Upper lobe of left lung (tissue), 6 donors: Measurements from ENCODE around the gene TTC34. TPM values are rescaled to one million over a fixed set of nuclear protein-coding genes. Genes with fewer than 3 reads are reported as not detected.

Experiments
- ATAC-seq, 2 donors: fragments of 200-7000 bp; cut with Tn5 transposase; one replicate each; pipeline ENCODE4 v1.9.1; 2022; ENCODE audit warnings: mild to moderate bottlenecking in 2 of 2, moderate library complexity in 2 of 2; ENCODE audit not compliant: low FRiP score in 2 of 2
- DNase-seq, 2 donors: peaks; one replicate each; pipeline ENCODE4 v3.0.0-alpha.2; 2019 to 2020
- H3K27ac ChIP-seq, 4 donors: fragments of 200-600 bp; sonication (generic); one replicate each; pipeline ENCODE4 v1.5.1; 2016 to 2019
- H3K27me3 ChIP-seq, 4 donors: fragments of 200-600 bp; sonication (generic); one replicate each; pipeline ENCODE4 v1.5.1; 2017 to 2019
- H3K36me3 ChIP-seq, 4 donors: fragments of 200-600 bp; sonication (generic); one replicate each; pipeline ENCODE4 v1.5.1; 2016 to 2019
- H3K4me1 ChIP-seq, 4 donors: fragments of 200-600 bp; sonication (generic); one replicate each; pipeline ENCODE4 v1.5.1; 2018 to 2019
- H3K4me3 ChIP-seq, 4 donors: fragments of 200-600 bp; sonication (generic); one replicate each; pipeline ENCODE4 v1.5.1; 2017 to 2019; ENCODE audit warnings: mild to moderate bottlenecking in 2 of 4, moderate library complexity in 1 of 4
- H3K9me3 ChIP-seq, 4 donors: fragments of 200-600 bp; sonication (generic); one replicate each; pipeline ENCODE4 v1.5.1; 2018 to 2019
- EP300 ChIP-seq, 4 donors: sonication (generic); formaldehyde crosslinking; IDR thresholded peaks; one replicate each; pipeline ENCODE4 v1.5.1; 2017; ENCODE audit warnings: antibody characterized with exemption in 4 of 4, control low read depth in 2 of 4
- POLR2A ChIP-seq, 4 donors: fragments of 450-650 bp; IDR thresholded peaks; one replicate each; pipeline ENCODE4 v1.5.1; 2016 to 2017; ENCODE audit warnings: antibody characterized with exemption in 4 of 4, mild to moderate bottlenecking in 2 of 4
- POLR2AphosphoS5 ChIP-seq, 2 donors: sonication (generic); formaldehyde crosslinking; IDR thresholded peaks; one replicate each; pipeline ENCODE4 v1.5.1; 2017; ENCODE audit warnings: antibody characterized with exemption in 2 of 2
- WGBS, 2 donors: methylation state at CpG; one replicate each; pipeline ENCODE4 v1.1.5; 2017 to 2018; 5-methylcytosine and 5-hydroxymethylcytosine counted together
- total RNA-seq, 6 donors: library from RNA; depleted of rRNA in 4 of 6; stranded (reverse); fragments of >200 nt in 4 of 6; gene quantifications; one replicate each; pipeline versions ENCODE4 v1.1.0 to v1.2.1, GENCODE V29; 2016 to 2021
- TF ChIP-seq, protein P1 (sequence below), 6 experiments: fragments of 450-650 bp in 4 of 6; fragments of 200-600 bp in 2 of 6; sonication (generic) in 2 of 6; IDR thresholded peaks; one replicate each; pipeline ENCODE4 v1.5.1; 2016 to 2019; ENCODE audit warnings: antibody characterized with exemption in 6 of 6
- donor health status: DM: no; HTN: no; CAD: no; lungs with moderate emphysema.
- donor health status: DM: no; HTN: yes; CAD: no; lungs with severe emphysema.

TTC34 gene
- total RNA-seq, 6 donors from 2014 or later: 0.76 to 4.2 (median 2.1) TPM

DNA sequence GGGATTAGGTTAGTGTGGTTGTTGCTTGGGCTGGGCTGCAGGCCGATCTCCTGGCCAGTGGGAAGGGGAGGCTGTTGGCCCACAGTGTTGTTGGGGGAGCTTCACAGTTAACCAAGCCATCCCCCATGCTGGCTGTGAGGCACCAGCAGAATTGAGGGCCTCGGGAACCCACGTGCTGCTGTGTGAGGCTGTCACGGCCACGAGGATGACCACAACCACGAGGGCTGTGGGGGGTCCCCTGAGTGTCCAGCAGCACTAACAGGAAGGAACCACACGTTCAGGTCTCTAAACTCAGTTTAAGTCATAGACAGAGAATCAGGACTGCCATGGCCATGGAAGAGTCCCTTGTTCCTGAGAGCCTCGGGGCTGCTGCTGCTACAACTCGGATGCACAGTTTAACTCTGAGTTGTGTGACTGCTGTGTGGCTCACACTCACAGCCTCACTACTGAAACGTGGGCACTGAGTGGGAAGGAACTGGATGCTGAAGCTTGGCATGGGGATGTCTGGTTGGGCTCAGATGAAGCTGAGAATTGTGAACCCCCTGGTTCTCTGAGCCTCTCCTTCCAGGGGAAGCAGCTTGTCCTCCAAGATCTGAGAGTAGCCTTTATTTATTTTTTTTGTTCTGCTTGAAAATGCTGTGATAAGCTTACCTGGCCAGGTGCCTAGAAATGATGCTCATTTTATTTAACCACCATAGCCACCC lies 163.9 kb downstream of the TTC34 start:
- H3K36me3 ChIP-seq: no peaks in the 10 kb centered on the region
- no peak overlapping the region for H3K27ac ChIP-seq
- H3K9me3 ChIP-seq: peaks cover 0 to 8% (median 4%) of the 10 kb centered on the region in 4 donors
- H3K4me3 ChIP-seq: no peak overlapping the region
- ATAC-seq (no peak), DNase-seq (peak in 1 of 2 donors; percentile 28)
- TF ChIP-seq POLR2A (IDR thresholded peaks at IDR 0.05) (no peak), POLR2AphosphoS5 (IDR thresholded peaks at IDR 0.05) (no peak), EP300 (IDR thresholded peaks at IDR 0.05) (no peak)
- TF ChIP-seq, protein P1, sequence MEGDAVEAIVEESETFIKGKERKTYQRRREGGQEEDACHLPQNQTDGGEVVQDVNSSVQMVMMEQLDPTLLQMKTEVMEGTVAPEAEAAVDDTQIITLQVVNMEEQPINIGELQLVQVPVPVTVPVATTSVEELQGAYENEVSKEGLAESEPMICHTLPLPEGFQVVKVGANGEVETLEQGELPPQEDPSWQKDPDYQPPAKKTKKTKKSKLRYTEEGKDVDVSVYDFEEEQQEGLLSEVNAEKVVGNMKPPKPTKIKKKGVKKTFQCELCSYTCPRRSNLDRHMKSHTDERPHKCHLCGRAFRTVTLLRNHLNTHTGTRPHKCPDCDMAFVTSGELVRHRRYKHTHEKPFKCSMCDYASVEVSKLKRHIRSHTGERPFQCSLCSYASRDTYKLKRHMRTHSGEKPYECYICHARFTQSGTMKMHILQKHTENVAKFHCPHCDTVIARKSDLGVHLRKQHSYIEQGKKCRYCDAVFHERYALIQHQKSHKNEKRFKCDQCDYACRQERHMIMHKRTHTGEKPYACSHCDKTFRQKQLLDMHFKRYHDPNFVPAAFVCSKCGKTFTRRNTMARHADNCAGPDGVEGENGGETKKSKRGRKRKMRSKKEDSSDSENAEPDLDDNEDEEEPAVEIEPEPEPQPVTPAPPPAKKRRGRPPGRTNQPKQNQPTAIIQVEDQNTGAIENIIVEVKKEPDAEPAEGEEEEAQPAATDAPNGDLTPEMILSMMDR (IDR thresholded peaks at IDR 0.05): no peak
- H3K27me3 ChIP-seq: peaks cover 0 to 14% (median 4%) of the 10 kb centered on the region in 4 donors
- WGBS, 2 donors: 64 to 74% methylated on average over 7 to 10 of the region's 10 CpGs
- peaks cover 10 to 14% (median 11%) of the 10 kb centered on the region in 4 donors for H3K4me1 ChIP-seq

DNA sequence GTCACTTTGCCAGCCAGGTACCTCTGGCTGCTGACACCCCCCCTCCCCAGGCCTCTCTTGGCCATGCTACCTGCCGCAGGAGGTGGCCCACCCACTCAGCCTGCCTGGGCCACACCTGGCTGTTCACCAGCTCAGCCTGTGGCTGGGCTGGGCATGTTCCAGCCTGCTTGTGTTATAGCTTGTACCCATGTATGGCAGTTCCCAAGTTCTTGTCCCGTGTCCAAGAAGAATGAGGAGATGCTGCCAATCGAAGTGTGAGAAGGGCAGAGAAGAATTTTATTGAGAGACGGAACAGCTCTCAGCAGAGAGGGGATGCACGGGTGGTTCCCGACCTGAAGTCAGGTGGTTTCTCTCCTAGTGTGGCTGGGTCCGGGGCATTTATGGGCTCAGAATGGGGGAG lies 164.8 kb downstream of the TTC34 start:
- DNase-seq (peak in 1 of 2 donors; percentile 29), ATAC-seq (no peak)
- Histone ChIP-seq H3K4me1 (peaks cover 2 to 5% (median 4%) of the 10 kb centered on the region in 4 donors), H3K36me3 (no peaks in the 10 kb centered on the region), H3K4me3 (no peak overlapping the region), H3K27ac (no peak overlapping the region), H3K9me3 (peaks cover 0 to 8% (median 4%) of the 10 kb centered on the region in 4 donors), H3K27me3 (peaks cover 0 to 18% (median 6%) of the 10 kb centered on the region in 4 donors)
- 88 to 92% methylated on average over 6 to 7 of the region's 7 CpGs for WGBS, 2 donors
- TF ChIP-seq POLR2A (IDR thresholded peaks at IDR 0.05): no peak
- TF ChIP-seq, protein P1 (IDR thresholded peaks at IDR 0.05): no peak
- no peak for TF ChIP-seq EP300 (IDR thresholded peaks at IDR 0.05)

DNA sequence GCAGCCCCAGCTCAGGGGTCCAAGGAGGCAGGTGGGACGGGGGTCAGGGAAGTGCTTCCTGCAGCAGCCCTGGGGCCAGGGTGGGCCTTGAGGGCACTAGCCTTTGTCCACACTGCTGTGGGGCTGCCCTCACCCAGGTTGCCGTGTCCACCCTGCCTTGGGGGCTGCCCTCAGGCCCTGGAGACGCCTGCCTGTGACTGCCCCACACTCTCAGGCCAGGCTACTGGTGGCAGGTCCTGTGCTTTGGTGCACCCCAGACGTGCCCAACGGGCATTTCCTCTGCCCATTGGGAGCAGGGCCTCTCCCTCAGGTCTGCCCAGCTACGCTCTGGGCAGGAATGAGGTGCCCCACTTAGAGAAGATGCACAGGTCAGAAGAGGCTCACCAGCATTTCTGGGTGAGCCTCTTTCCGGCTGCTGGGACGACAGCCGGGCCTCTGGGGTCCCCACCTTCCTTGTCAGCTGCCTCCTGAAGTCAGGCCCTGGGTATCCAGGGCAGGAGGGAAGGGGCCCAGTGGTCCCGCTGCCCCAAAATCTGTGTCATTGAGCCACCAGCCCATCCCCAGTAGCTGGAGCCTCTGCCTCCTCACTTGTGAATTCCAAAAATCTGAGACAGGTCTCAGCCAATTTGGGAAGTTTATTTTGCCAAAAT lies 166.0 kb downstream of the TTC34 start:
- H3K4me3 ChIP-seq: no peak overlapping the region
- no peaks in the 10 kb centered on the region for H3K36me3 ChIP-seq
- H3K27ac ChIP-seq: no peak overlapping the region
- H3K9me3 ChIP-seq: peaks cover 0 to 8% (median 4%) of the 10 kb centered on the region in 4 donors
- TF ChIP-seq EP300 (IDR thresholded peaks at IDR 0.05) (no peak), POLR2AphosphoS5 (IDR thresholded peaks at IDR 0.05) (no peak), POLR2A (IDR thresholded peaks at IDR 0.05) (no peak)
- TF ChIP-seq, protein P1 (IDR thresholded peaks at IDR 0.05): no peak
- no peaks in the 10 kb centered on the region for H3K4me1 ChIP-seq
- 84 to 90% methylated on average over 4 to 9 of the region's 10 CpGs for WGBS, 2 donors
- DNase-seq: peak in 1 of 2 donors; percentile 53
- ATAC-seq: no peak
- H3K27me3 ChIP-seq: peaks cover 0 to 18% (median 6%) of the 10 kb centered on the region in 4 donors

DNA sequence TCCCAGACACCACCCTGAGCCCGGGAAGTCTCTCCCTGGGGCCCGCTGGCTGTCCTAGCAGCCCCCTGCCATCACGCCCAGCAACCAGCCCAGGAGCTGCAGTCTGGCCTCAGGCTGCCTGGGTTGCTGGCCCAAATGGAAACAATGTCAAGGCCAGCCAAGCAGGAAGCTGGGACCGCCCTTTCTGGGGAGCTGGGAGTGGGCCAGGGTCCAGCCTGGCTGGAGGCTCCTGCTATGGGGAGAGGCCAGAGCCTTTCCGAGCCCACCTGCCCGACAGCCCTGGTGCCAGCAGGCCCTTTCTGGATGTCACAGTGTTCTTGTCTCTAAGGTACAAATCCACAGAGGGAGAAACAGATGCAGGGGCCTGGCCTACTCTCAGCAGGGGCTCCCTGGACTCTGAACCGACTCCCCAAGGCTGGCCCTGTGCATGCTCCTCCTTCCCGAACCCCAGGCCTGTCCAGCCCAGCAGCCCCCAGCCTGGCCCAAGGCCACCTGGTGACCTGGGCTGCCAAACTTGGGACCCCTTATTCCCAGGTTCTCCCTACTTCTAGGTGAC lies 167.5 kb downstream of the TTC34 start:
- Histone ChIP-seq H3K9me3 (peaks cover 0 to 8% (median 4%) of the 10 kb centered on the region in 4 donors), H3K27ac (no peak overlapping the region), H3K27me3 (peaks cover 0 to 27% (median 11%) of the 10 kb centered on the region in 4 donors), H3K4me1 (peaks cover under 1 to 4% (median 2%) of the 10 kb centered on the region in 4 donors), H3K4me3 (no peak overlapping the region), H3K36me3 (no peaks in the 10 kb centered on the region)
- DNase-seq (peak in 1 of 2 donors; percentile 50), ATAC-seq (no peak)
- WGBS, 2 donors: 44 to 47% methylated on average over 3 to 7 of the region's 8 CpGs
- TF ChIP-seq, protein P1 (IDR thresholded peaks at IDR 0.05): no peak
- TF ChIP-seq EP300 (IDR thresholded peaks at IDR 0.05) (no peak), POLR2A (IDR thresholded peaks at IDR 0.05) (no peak), POLR2AphosphoS5 (IDR thresholded peaks at IDR 0.05) (no peak)
